Nephron progenitor cell (in vitro differentiated cells): ENCODE data around the gene AP3M1.

ENCODE experiments used
- DNase-seq: peaks from one replicate; pipeline ENCODE4 v3.0.0; 2021
- H3K27ac Mint-ChIP-seq: 2 replicates; pipeline ENCODE4 v1.8.0; 2021; ENCODE audit warnings: mild to moderate bottlenecking, moderate library complexity, mixed read lengths
- H3K27me3 Mint-ChIP-seq: 2 replicates; pipeline ENCODE4 v1.8.0; 2021; ENCODE audit warnings: mild to moderate bottlenecking, low read depth, mixed read lengths; ENCODE audit not compliant: poor library complexity
- H3K36me3 Mint-ChIP-seq: 2 replicates; pipeline ENCODE4 v1.8.0; 2021; ENCODE audit warnings: low read depth, mixed read lengths
- H3K4me1 Mint-ChIP-seq: 2 replicates; pipeline ENCODE4 v1.8.0; 2021; ENCODE audit warnings: mixed read lengths
- H3K4me3 Mint-ChIP-seq: 2 replicates; pipeline ENCODE4 v1.8.0; 2021; ENCODE audit warnings: mild to moderate bottlenecking, moderate library complexity, mixed read lengths
- H3K9me3 Mint-ChIP-seq: 2 replicates; pipeline ENCODE4 v1.8.0; 2021; ENCODE audit warnings: mild to moderate bottlenecking, moderate library complexity, mixed read lengths
- TF ChIP-seq, protein P1 (sequence below): fragments of 200-600 bp; sonication (generic); IDR thresholded peaks from 2 replicates; pipeline ENCODE4 v1.5.0; 2021; ENCODE audit warnings: antibody characterized with exemption

The AP3M1 gene

DNA sequence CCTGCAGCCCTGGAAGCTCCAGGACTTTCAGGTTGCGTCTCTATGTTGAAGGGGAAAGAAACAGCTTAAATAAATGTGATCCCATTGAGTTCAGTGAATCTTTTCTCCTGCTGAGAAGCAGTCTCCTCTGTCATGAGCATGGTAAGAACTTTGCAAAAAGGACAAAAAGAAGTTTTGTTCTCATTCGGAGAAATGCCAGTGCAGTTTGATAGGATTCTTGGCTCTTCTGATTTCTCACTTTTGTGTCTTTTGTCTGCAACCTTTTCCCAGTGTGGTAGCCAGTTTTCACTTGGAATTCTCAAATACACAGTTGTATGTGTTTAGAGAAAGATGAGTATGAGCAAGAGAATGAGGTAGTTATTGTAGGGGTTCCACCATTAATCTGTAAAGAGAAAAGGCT, 64.3 kb downstream of the AP3M1 start:
- DNase-seq, result no peak
- Mint-ChIP-seq H3K9me3 (no peaks in the 10 kb centered on the region), H3K27me3 (no peaks in the 10 kb centered on the region), H3K36me3 (peaks cover 46% of the 10 kb centered on the region), H3K4me3 (no peak overlapping the region), H3K27ac (peak overlapping the region; percentile 83), H3K4me1 (no peaks in the 10 kb centered on the region)
- TF ChIP-seq, protein P1, sequence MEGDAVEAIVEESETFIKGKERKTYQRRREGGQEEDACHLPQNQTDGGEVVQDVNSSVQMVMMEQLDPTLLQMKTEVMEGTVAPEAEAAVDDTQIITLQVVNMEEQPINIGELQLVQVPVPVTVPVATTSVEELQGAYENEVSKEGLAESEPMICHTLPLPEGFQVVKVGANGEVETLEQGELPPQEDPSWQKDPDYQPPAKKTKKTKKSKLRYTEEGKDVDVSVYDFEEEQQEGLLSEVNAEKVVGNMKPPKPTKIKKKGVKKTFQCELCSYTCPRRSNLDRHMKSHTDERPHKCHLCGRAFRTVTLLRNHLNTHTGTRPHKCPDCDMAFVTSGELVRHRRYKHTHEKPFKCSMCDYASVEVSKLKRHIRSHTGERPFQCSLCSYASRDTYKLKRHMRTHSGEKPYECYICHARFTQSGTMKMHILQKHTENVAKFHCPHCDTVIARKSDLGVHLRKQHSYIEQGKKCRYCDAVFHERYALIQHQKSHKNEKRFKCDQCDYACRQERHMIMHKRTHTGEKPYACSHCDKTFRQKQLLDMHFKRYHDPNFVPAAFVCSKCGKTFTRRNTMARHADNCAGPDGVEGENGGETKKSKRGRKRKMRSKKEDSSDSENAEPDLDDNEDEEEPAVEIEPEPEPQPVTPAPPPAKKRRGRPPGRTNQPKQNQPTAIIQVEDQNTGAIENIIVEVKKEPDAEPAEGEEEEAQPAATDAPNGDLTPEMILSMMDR, result no peak

DNA sequence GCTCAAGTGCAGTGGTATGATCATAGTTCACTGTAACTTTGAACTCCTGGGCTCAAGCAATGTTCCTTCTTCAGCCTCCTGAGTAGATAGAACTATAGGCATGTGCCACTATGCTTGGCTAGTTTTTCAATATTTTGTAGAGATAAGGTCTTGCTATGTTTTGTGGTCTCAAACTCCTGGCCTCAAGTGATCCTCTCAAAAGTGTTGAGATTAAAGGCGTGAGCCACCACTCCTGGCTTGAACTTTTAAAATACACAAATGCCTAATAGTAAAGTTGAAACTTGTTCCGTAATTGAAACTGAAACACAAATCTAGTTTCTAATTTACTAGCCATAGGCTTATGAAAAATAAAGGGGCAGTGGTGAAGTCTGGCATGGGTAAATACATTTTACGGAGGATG, 65.7 kb downstream of the AP3M1 start:
- Mint-ChIP-seq H3K9me3 (no peaks in the 10 kb centered on the region), H3K27ac (no peak overlapping the region), H3K27me3 (no peaks in the 10 kb centered on the region), H3K4me3 (no peak overlapping the region), H3K36me3 (peaks cover 34% of the 10 kb centered on the region), H3K4me1 (peaks cover 2% of the 10 kb centered on the region)
- TF ChIP-seq, protein P1, result no peak
- DNase-seq, result no peak

DNA sequence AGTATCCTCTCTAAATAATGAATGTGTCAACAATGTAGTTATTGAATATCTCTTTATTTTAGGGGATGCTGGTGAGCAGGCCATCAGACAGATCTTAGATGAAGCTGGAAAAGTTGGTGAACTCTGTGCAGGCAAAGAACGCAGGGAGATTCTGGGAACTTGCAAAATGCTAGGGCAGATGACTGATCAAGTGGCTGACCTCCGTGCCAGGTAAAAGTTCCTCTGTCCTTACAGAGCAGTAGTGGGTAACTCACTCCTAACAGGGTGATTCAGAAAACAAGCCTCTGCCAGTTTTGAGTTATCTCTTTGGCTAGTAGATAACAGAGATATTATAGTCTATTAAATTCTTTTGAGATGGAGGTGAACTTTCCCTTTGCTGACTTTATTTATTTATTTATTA, 67.3 kb downstream of the AP3M1 start:
- H3K4me3 Mint-ChIP-seq, result no peak overlapping the region
- TF ChIP-seq, protein P1, result no peak
- no peak overlapping the region for H3K27ac Mint-ChIP-seq
- DNase-seq, result no peak
- H3K4me1 Mint-ChIP-seq, result peaks cover 5% of the 10 kb centered on the region
- H3K36me3 Mint-ChIP-seq, result peaks cover 21% of the 10 kb centered on the region
- H3K27me3 Mint-ChIP-seq, result no peaks in the 10 kb centered on the region
- no peaks in the 10 kb centered on the region for H3K9me3 Mint-ChIP-seq

DNA sequence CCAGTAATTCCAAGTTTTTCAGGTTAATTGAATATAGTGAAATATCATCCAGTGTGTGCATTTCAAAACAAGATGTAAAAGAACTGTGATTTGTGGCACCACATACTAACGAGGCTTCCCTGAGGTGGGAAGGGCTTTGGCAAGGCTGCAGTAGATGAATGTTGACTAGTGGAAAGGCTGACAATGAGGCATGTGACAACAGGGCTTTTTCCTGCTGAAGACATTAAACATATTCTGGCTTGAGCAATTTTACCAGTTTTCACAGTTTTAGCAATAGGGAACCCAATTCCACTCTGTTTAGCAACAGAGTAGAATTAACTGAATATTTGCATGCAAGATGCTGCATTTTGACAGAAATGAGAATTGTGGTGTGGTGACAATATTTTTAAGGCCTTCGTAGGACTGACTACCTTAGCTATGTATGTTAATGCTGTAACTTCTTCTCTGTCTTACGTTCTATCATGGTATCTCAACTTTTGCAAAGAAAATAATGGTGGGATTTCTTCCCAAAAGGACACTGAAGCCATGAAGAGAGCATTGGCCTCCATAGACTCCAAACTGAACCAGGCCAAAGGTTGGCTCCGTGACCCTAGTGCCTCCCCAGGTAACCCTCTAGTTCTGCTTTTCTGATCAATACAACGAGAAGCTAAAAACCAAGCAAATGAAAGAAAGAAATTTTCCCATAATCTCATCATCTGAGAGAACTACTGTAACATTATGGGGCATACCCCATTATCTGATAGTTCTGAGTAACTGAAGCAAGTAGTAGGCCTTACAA, 68.5 kb downstream of the AP3M1 start:
- Mint-ChIP-seq H3K27me3 (no peaks in the 10 kb centered on the region), H3K4me3 (no peak overlapping the region), H3K4me1 (peaks cover 5% of the 10 kb centered on the region), H3K9me3 (no peaks in the 10 kb centered on the region), H3K27ac (peak overlapping the region; percentile 40), H3K36me3 (peaks cover 21% of the 10 kb centered on the region)
- TF ChIP-seq, protein P1, result no peak
- DNase-seq, result no peak

DNA sequence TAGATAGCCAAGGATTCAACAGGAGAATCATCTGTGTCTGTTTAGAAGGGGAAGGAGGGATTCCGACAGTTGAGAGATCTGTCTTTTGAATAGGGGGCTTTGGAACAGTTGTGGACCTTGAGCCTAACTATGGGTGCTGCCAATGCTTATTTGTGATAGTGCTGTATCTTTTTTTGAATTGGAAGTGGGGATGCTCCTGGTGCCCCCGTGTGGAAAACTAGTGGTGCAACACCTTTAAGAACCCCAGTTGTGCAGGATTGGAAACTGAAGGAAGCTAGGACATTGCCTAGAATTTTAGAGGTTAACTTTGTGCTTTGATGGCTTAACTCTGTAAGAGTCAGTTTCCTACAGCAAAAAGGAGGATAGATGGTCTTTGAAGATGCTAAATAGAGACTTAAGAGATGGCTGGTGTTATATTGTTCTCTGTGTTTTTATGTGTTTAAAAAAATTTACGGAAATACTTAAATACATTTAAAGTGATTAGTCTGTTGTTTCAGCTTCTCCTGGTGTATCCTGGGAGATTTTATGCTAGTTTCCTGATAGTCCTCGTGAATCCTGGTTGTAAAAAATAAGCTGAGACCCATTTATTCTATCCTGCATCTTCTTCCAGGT, 69.3 kb downstream of the AP3M1 start:
- no peaks in the 10 kb centered on the region for H3K27me3 Mint-ChIP-seq
- no peaks in the 10 kb centered on the region for H3K9me3 Mint-ChIP-seq
- H3K36me3 Mint-ChIP-seq, result peaks cover 14% of the 10 kb centered on the region
- H3K4me1 Mint-ChIP-seq, result peaks cover 5% of the 10 kb centered on the region
- H3K27ac Mint-ChIP-seq, result no peak overlapping the region
- H3K4me3 Mint-ChIP-seq, result no peak overlapping the region
- TF ChIP-seq, protein P1, result peak; percentile 74
- DNase-seq, result peak; percentile 49
